GM12864 (cell line): ENCODE results near the gene GPR35.
"Not testable (repeated sequence)": the region's sequence is repeated elsewhere in the genome, so short reads cannot be mapped to it uniquely, and the experiment has no call there.

Experiments used
- DNase-seq: peaks from one replicate; pipeline ENCODE4 v3.0.0-alpha.2; 2011; ENCODE audit warnings: low read depth
- H3K4me3 ChIP-seq: 2 replicates; pipeline ENCODE4 v1.5.1; 2011; ENCODE audit warnings: mild to moderate bottlenecking, low read depth, low read length, control low read depth
- CTCF ChIP-seq: IDR thresholded peaks from 2 replicates; pipeline ENCODE4 v1.5.1; 2011; ENCODE audit warnings: low read depth, mild to moderate bottlenecking, moderate library complexity, low read length, control low read depth, inconsistent platforms; ENCODE audit errors: missing control alignments

GPR35 gene

DNA sequence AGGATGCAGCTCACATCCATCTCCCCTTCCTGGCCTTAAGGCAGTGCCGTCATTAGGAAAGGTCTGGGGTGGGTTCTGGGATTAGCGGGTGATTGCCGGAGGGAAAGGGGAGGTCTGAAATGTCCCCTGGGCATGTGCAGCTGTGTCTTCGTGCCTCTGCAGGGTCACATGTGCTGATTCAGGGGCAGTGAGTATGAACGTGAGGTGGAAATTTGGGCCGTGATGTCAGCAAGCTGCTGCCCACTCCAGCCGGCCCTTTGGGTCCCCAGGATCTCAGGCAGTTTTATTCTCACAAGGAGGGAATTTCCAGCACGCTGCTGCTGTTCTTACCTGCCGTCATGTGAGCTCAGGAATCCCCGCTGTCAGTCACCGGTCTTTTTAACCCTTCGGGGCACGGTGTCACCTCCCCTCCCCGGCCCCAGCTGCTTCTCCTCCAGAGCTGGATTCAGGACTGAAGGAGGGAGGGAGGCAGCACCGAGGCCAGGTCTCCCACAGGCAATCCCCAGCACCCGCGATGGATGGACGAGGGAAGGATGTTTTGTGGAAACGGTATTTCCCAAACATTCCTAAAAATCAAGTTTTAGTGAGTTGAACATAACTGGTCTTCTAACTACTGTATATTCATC lies 23.5 kb downstream of the GPR35 start:
- H3K4me3 ChIP-seq = no peak overlapping the region
- DNase-seq = no peak
- TF ChIP-seq CTCF = no peak

DNA sequence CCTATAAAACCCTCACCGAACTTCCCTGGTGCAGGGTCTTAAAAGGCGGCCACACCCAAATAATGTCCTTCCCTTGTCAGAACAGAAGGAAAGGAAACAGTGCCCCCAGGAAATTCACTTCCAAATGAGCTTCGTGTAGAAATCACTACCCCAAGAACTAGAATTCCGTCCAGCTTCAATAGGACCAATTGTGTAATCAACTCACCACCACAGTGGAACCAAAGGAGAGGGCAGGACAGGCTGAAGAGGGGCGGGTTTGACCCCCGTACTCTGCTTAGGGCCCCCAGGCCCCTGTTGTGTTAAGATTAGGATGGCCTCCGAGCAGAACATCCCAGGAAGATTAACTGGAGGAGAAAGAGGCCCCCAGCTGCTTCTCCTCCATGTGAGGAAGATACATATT lies 24.1 kb downstream of the GPR35 start:
- TF ChIP-seq CTCF = no peak
- no peak for DNase-seq

GRCh38 chr2:240650254-240650965 lies 25.1 kb downstream of the GPR35 start:
- H3K4me3 ChIP-seq = no peak overlapping the region
- TF ChIP-seq CTCF = no peak
- DNase-seq = no peak

More for the DNA sequence above, 24.1 kb downstream of the GPR35 start:
- H3K4me3 ChIP-seq = no peak overlapping the region

- H3K4me3 ChIP-seq = no peak overlapping the region
- no peak for TF ChIP-seq CTCF
- DNase-seq = no peak
Observed at GRCh38 chr2:240651185-240651584, 25.9 kb downstream of the GPR35 start.

- no peak for DNase-seq
- TF ChIP-seq CTCF = no peak
- H3K4me3 ChIP-seq = no peak overlapping the region
Observed at GRCh38 chr2:240655931-240656886, 30.9 kb downstream of the GPR35 start.

DNA sequence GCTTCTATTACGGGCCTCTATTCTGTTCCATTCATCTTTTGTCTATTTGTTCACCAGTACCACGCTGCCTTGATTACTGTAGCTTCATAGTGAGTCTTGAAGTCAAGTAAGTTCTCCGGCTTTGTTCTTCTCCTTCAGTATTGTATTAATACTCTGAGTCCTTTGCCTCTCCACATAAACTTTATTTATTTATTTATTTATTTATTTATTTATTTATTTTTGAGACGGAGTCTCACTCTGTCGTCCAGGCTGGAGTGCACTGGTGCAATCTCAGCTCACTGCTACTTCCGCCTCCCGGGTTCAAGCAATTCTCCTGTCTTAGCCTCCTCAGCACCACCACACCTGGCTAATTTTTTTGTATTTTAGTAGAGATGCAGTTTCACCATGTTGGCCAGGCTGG lies 34.6 kb downstream of the GPR35 start:
- not testable (repeated sequence) for H3K4me3 ChIP-seq, DNase-seq

GRCh38 chr2:240662681-240663080 lies 37.4 kb downstream of the GPR35 start:
- no peak for DNase-seq
- no peak for TF ChIP-seq CTCF
- H3K4me3 ChIP-seq = no peak overlapping the region
